ENCODE data around the gene KCTD5. TPM values are rescaled to one million over a fixed set of nuclear protein-coding genes. Genes with fewer than 3 reads are reported as not detected.

KCTD5 gene
- total and polyA plus RNA-seq, 2 experiments from 2014 or later, result 19.7 to 31.8 TPM

DNA sequence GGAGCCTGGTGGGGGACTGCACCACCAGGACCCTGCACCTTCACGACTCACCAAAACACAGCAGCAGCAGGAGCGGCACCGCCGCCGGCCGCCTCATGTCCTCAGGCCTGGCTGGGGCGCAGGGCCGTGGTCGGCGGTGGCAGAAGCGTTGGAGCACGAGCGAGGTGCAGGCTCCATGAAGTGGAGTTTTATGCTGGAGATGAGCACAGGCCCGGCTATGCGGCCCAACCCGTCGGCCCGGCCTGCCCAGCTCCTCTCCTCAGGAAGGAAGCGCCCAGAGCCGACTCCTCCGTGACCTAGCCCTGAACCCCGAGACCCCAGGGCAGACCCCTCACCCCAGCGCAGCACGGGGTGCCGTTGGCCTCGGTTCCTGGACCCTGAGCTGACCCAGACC, 37.7 kb downstream of the KCTD5 start, which contains the start of gene PRSS27:
PRSS27 (minus strand) TSS at position 161 of the 394 bp plus-strand sequence; CDS start at position 97, 64 bp downstream.
- peak within 1 kb of the TSS; percentile 93 for H3K27ac Mint-ChIP-seq
- Histone ChIP-seq H3K4me1 (ENCODE audit: insufficient read depth) (no peaks in the 10 kb centered on the region), H3K27me3 (ENCODE audit: insufficient read depth) (no peaks in the 10 kb centered on the region), H3K27ac (ENCODE audit: low read depth) (peak within 1 kb of the TSS; percentile 95), H3K79me2 (replicated peaks; ENCODE audit: insufficient read depth) (no peaks in the 10 kb centered on the region), H3K4me3 (peak within 1 kb of the TSS; percentile 78), H2AFZ (peak within 1 kb of the TSS; percentile 85), H3K9me2 (ENCODE audit: insufficient read depth) (no peaks in the 10 kb centered on the region), H4K20me1 (replicated peaks; ENCODE audit: insufficient read depth) (no peaks in the 10 kb centered on the region), H3K4me2 (peak within 1 kb of the TSS; percentile 84), H3F3A (replicated peaks; ENCODE audit: low read depth) (peaks cover 10% of the 10 kb centered on the region; the same call in 1 of the 2 replicates), H3K36me3 (ENCODE audit: insufficient read depth) (no peaks in the 10 kb centered on the region)
- peaks cover 6% of the 10 kb centered on the region; the same call in 2 of the 3 replicates for H3K4me1 Mint-ChIP-seq
- H3K27me3 Mint-ChIP-seq (ENCODE audit: insufficient read depth, low read depth, poor library complexity), result peaks cover 10% of the 10 kb centered on the region
- no peaks in the 10 kb centered on the region for H3K9me3 Mint-ChIP-seq
- peak within 1 kb of the TSS; percentile 83 for H3K4me3 Mint-ChIP-seq
- DNase-seq (ENCODE audit: low spot score) (peak; percentile 26), ATAC-seq (no peak; the same call in 2 of the 3 replicates)
- TF ChIP-seq, protein P1, sequence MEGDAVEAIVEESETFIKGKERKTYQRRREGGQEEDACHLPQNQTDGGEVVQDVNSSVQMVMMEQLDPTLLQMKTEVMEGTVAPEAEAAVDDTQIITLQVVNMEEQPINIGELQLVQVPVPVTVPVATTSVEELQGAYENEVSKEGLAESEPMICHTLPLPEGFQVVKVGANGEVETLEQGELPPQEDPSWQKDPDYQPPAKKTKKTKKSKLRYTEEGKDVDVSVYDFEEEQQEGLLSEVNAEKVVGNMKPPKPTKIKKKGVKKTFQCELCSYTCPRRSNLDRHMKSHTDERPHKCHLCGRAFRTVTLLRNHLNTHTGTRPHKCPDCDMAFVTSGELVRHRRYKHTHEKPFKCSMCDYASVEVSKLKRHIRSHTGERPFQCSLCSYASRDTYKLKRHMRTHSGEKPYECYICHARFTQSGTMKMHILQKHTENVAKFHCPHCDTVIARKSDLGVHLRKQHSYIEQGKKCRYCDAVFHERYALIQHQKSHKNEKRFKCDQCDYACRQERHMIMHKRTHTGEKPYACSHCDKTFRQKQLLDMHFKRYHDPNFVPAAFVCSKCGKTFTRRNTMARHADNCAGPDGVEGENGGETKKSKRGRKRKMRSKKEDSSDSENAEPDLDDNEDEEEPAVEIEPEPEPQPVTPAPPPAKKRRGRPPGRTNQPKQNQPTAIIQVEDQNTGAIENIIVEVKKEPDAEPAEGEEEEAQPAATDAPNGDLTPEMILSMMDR (conservative IDR thresholded peaks at IDR 0.05; ENCODE audit: low read depth in 2 of 2), result no peak
- TF ChIP-seq, protein P2, sequence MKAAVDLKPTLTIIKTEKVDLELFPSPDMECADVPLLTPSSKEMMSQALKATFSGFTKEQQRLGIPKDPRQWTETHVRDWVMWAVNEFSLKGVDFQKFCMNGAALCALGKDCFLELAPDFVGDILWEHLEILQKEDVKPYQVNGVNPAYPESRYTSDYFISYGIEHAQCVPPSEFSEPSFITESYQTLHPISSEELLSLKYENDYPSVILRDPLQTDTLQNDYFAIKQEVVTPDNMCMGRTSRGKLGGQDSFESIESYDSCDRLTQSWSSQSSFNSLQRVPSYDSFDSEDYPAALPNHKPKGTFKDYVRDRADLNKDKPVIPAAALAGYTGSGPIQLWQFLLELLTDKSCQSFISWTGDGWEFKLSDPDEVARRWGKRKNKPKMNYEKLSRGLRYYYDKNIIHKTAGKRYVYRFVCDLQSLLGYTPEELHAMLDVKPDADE (IDR thresholded peaks at IDR 0.05), result no peak
- TF ChIP-seq EZH2phosphoT487 (IDR thresholded peaks at IDR 0.05; ENCODE audit: unreplicated experiment) (no peak), JUNB (IDR thresholded peaks at IDR 0.05; ENCODE audit: unreplicated experiment) (no peak), NANOG (IDR thresholded peaks at IDR 0.05; ENCODE audit: borderline replicate concordance) (no peak), ZNF331 (CRISPR knock-in tag; IDR thresholded peaks at IDR 0.05; ENCODE audit: low read depth) (no peak), STAT1 (IDR thresholded peaks at IDR 0.05; ENCODE audit: unreplicated experiment) (no peak), POLR2AphosphoS5 (IDR thresholded peaks at IDR 0.05; ENCODE audit: low read depth) (no peak), EZH2 (IDR thresholded peaks at IDR 0.05; ENCODE audit: low read depth, unreplicated experiment) (no peak), ZNF114 (CRISPR knock-in tag; IDR thresholded peaks at IDR 0.05) (no peak), CREB1 (CRISPR knock-in tag; IDR thresholded peaks at IDR 0.05; ENCODE audit: low read depth) (no peak)
- TF ChIP-seq, protein P3, sequence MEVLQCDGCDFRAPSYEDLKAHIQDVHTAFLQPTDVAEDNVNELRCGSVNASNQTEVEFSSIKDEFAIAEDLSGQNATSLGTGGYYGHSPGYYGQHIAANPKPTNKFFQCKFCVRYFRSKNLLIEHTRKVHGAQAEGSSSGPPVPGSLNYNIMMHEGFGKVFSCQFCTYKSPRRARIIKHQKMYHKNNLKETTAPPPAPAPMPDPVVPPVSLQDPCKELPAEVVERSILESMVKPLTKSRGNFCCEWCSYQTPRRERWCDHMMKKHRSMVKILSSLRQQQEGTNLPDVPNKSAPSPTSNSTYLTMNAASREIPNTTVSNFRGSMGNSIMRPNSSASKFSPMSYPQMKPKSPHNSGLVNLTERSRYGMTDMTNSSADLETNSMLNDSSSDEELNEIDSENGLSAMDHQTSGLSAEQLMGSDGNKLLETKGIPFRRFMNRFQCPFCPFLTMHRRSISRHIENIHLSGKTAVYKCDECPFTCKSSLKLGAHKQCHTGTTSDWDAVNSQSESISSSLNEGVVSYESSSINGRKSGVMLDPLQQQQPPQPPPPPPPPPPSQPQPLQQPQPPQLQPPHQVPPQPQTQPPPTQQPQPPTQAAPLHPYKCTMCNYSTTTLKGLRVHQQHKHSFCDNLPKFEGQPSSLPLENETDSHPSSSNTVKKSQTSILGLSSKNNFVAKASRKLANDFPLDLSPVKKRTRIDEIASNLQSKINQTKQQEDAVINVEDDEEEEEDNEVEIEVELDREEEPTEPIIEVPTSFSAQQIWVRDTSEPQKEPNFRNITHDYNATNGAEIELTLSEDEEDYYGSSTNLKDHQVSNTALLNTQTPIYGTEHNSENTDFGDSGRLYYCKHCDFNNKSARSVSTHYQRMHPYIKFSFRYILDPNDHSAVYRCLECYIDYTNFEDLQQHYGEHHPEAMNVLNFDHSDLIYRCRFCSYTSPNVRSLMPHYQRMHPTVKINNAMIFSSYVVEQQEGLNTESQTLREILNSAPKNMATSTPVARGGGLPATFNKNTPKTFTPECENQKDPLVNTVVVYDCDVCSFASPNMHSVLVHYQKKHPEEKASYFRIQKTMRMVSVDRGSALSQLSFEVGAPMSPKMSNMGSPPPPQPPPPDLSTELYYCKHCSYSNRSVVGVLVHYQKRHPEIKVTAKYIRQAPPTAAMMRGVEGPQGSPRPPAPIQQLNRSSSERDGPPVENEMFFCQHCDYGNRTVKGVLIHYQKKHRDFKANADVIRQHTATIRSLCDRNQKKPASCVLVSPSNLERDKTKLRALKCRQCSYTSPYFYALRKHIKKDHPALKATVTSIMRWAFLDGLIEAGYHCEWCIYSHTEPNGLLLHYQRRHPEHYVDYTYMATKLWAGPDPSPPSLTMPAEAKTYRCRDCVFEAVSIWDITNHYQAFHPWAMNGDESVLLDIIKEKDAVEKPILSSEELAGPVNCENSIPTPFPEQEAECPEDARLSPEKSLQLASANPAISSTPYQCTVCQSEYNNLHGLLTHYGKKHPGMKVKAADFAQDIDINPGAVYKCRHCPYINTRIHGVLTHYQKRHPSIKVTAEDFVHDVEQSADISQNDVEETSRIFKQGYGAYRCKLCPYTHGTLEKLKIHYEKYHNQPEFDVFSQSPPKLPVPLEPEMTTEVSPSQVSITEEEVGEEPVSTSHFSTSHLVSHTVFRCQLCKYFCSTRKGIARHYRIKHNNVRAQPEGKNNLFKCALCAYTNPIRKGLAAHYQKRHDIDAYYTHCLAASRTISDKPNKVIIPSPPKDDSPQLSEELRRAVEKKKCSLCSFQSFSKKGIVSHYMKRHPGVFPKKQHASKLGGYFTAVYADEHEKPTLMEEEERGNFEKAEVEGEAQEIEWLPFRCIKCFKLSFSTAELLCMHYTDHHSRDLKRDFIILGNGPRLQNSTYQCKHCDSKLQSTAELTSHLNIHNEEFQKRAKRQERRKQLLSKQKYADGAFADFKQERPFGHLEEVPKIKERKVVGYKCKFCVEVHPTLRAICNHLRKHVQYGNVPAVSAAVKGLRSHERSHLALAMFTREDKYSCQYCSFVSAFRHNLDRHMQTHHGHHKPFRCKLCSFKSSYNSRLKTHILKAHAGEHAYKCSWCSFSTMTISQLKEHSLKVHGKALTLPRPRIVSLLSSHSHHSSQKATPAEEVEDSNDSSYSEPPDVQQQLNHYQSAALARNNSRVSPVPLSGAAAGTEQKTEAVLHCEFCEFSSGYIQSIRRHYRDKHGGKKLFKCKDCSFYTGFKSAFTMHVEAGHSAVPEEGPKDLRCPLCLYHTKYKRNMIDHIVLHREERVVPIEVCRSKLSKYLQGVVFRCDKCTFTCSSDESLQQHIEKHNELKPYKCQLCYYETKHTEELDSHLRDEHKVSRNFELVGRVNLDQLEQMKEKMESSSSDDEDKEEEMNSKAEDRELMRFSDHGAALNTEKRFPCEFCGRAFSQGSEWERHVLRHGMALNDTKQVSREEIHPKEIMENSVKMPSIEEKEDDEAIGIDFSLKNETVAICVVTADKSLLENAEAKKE (CRISPR knock-in tag; IDR thresholded peaks at IDR 0.05), result no peak
- TF ChIP-seq, protein P4, sequence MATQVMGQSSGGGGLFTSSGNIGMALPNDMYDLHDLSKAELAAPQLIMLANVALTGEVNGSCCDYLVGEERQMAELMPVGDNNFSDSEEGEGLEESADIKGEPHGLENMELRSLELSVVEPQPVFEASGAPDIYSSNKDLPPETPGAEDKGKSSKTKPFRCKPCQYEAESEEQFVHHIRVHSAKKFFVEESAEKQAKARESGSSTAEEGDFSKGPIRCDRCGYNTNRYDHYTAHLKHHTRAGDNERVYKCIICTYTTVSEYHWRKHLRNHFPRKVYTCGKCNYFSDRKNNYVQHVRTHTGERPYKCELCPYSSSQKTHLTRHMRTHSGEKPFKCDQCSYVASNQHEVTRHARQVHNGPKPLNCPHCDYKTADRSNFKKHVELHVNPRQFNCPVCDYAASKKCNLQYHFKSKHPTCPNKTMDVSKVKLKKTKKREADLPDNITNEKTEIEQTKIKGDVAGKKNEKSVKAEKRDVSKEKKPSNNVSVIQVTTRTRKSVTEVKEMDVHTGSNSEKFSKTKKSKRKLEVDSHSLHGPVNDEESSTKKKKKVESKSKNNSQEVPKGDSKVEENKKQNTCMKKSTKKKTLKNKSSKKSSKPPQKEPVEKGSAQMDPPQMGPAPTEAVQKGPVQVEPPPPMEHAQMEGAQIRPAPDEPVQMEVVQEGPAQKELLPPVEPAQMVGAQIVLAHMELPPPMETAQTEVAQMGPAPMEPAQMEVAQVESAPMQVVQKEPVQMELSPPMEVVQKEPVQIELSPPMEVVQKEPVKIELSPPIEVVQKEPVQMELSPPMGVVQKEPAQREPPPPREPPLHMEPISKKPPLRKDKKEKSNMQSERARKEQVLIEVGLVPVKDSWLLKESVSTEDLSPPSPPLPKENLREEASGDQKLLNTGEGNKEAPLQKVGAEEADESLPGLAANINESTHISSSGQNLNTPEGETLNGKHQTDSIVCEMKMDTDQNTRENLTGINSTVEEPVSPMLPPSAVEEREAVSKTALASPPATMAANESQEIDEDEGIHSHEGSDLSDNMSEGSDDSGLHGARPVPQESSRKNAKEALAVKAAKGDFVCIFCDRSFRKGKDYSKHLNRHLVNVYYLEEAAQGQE (IDR thresholded peaks at IDR 0.05; ENCODE audit: unreplicated experiment), result no peak
- H3K36me3 Mint-ChIP-seq (ENCODE audit: low read depth), result no peaks in the 10 kb centered on the region; the same call in 2 of the 3 replicates

Measured in GM23338 (cell line).